Measurements from ENCODE around the gene KIR2DL4.
"Not testable (repeated sequence)": the region's sequence is repeated elsewhere in the genome, so short reads cannot be mapped to it uniquely, and the experiment has no call there.

KIR2DL4 gene

DNA sequence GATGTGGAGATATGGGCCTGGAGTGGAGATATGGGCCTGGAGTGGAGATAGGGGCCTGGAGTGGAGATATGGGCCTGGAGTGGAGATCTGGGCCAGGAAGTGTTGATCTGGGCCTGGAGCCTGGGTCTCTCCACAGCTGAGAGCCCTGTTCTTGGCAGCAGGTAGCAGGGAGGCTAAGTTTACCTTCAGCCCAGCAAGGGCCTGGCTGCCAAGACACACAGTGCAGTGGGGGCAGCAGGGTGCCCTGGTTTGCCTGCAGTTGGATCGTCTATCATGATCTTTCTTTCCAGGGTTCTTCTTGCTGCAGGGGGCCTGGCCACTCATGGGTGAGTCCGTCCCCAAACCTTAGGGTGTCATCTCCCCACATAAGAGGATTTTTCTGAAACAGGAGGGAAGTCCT, 47.5 kb downstream of the KIR2DL4 start:
- Histone ChIP-seq H3K4me1 (ENCODE audit: control extremely low read depth in 1 of 4, control insufficient read depth in 4 of 4, insufficient read depth in 4 of 4, low read length in 3 of 4) (peaks cover 0 to 10% (median 0%) of the 10 kb centered on the region in 4 experiments), H3K36me3 (ENCODE audit: control insufficient read depth in 4 of 4, insufficient read depth in 4 of 4, low read length in 3 of 4) (no peaks in the 10 kb centered on the region), H3K4me3 (ENCODE audit: control insufficient read depth in 1 of 7, extremely low read depth in 1 of 7, insufficient read depth in 4 of 7, low read depth in 2 of 7, low read length in 6 of 7) (no peak overlapping the region), H3K27me3 (replicated peaks in 2 of 5; ENCODE audit: control insufficient read depth in 4 of 5, insufficient read depth in 5 of 5, low read length in 4 of 5) (peaks cover 0 to 11% (median 0%) of the 10 kb centered on the region in 5 experiments), H3K27ac (ENCODE audit: insufficient read depth in 1 of 2, low read depth in 1 of 2, low read length in 2 of 2, poor library complexity in 1 of 2, severe bottlenecking in 2 of 2) (no peak overlapping the region), H3K9me3 (ENCODE audit: control extremely low read depth in 1 of 5, control insufficient read depth in 4 of 5, insufficient read depth in 2 of 5, low read depth in 1 of 5, low read length in 4 of 5) (no peaks in the 10 kb centered on the region)
- ChIA-PET POLR2A (no interaction called here), CTCF (no interaction called here)
- DNase-seq: no peak
- WGBS (ENCODE audit: insufficient coverage): 80% methylated on average over 1 of the region's 2 CpGs

DNA sequence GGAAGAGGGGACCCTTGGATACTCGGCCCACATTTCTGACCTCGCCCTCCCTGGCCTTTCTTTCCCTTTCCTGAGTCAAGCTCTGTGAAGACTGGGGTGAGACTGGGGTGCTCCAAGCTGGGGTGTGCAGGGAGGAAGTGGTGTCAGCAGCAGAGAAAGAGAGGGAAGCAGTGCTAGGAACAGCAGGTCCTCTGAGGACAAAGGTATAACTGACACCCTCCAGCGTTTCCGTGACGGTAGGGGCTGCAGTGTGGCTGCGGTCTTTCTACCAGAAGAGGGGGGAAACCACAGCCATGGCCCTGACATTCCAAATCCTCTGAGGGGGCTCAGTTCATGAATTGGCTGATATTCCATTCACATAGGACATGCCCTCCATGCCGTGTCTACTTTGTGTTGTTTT, 47.9 kb downstream of the KIR2DL4 start:
- 85% methylated on average over 5 of the region's 7 CpGs for WGBS (ENCODE audit: insufficient coverage)
- H3K4me3 ChIP-seq (ENCODE audit: control insufficient read depth in 1 of 7, extremely low read depth in 1 of 7, insufficient read depth in 4 of 7, low read depth in 2 of 7, low read length in 6 of 7): no peak overlapping the region
- POLR2A ChIA-PET: no interaction called here

DNA sequence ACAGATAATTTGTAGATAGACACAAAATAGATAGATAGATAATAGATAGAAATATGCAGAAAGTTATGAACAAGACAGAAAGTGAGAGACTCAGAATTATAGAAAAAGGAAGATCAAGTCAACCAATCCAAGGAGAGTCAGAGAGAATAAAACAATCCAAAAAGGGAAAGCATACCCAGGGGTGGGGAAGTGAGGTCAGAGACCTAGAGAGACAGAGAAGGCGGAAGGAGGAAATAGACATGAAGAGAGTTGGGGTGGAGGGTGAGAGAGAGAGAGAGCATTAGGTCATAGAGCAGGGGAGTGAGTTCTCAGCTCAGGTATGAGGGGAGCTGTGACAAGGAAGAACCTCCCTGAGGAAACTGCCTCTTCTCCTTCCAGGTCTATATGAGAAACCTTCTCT, 51.8 kb downstream of the KIR2DL4 start:
- H3K4me3 ChIP-seq (ENCODE audit: control insufficient read depth in 1 of 7, extremely low read depth in 1 of 7, insufficient read depth in 4 of 7, low read depth in 2 of 7, low read length in 6 of 7); POLR2A ChIA-PET; H3K4me1 ChIP-seq (ENCODE audit: control extremely low read depth in 1 of 4, control insufficient read depth in 4 of 4, insufficient read depth in 4 of 4, low read length in 3 of 4); H3K9me3 ChIP-seq (ENCODE audit: control extremely low read depth in 1 of 5, control insufficient read depth in 4 of 5, insufficient read depth in 2 of 5, low read depth in 1 of 5, low read length in 4 of 5); H3K36me3 ChIP-seq (ENCODE audit: control insufficient read depth in 4 of 4, insufficient read depth in 4 of 4, low read length in 3 of 4); H3K27ac ChIP-seq (ENCODE audit: insufficient read depth in 1 of 2, low read depth in 1 of 2, low read length in 2 of 2, poor library complexity in 1 of 2, severe bottlenecking in 2 of 2); CTCF ChIA-PET; DNase-seq: not testable (repeated sequence)
- peaks cover 0 to 17% (median 0%) of the 10 kb centered on the region in 5 experiments for H3K27me3 ChIP-seq (replicated peaks in 2 of 5; ENCODE audit: control insufficient read depth in 4 of 5, insufficient read depth in 5 of 5, low read length in 4 of 5)
- WGBS (ENCODE audit: insufficient coverage): no CpG with 5 or more reads among the region's 1 CpG

More for the DNA sequence above, 47.9 kb downstream of the KIR2DL4 start:
- H3K9me3 ChIP-seq (ENCODE audit: control extremely low read depth in 1 of 5, control insufficient read depth in 4 of 5, insufficient read depth in 2 of 5, low read depth in 1 of 5, low read length in 4 of 5): no peaks in the 10 kb centered on the region
- no peak overlapping the region for H3K27ac ChIP-seq (ENCODE audit: insufficient read depth in 1 of 2, low read depth in 1 of 2, low read length in 2 of 2, poor library complexity in 1 of 2, severe bottlenecking in 2 of 2)
- H3K27me3 ChIP-seq (replicated peaks in 2 of 5; ENCODE audit: control insufficient read depth in 4 of 5, insufficient read depth in 5 of 5, low read length in 4 of 5): peaks cover 0 to 11% (median 0%) of the 10 kb centered on the region in 5 experiments
- DNase-seq: peak in 2 of 3 donors; percentile 5 to 35
- H3K36me3 ChIP-seq (ENCODE audit: control insufficient read depth in 4 of 4, insufficient read depth in 4 of 4, low read length in 3 of 4): no peaks in the 10 kb centered on the region
- CTCF ChIA-PET: no interaction called here
- H3K4me1 ChIP-seq (ENCODE audit: control extremely low read depth in 1 of 4, control insufficient read depth in 4 of 4, insufficient read depth in 4 of 4, low read length in 3 of 4): peaks cover 0 to 10% (median 0%) of the 10 kb centered on the region in 4 experiments

DNA sequence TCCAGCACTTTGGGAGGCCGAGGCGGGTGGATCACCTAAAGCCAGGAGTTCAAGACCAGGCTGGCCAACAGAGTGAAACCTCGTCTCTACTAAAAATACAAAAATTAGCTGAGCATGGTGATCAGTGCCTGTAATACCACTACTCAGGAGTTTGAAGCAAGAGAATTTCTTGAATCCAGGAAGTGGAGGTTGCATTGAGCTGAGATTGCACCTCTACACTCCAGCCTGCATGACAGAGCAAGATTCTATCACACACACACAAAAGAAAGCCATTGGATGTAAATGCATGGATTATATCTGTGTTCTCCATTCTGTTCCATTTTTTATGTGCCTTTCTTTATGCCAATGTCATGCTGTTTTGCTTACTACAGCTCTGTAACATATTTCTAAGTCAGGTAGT, 55.1 kb downstream of the KIR2DL4 start:
- H3K4me3 ChIP-seq (ENCODE audit: control insufficient read depth in 1 of 7, extremely low read depth in 1 of 7, insufficient read depth in 4 of 7, low read depth in 2 of 7, low read length in 6 of 7); POLR2A ChIA-PET; H3K4me1 ChIP-seq (ENCODE audit: control extremely low read depth in 1 of 4, control insufficient read depth in 4 of 4, insufficient read depth in 4 of 4, low read length in 3 of 4); H3K9me3 ChIP-seq (ENCODE audit: control extremely low read depth in 1 of 5, control insufficient read depth in 4 of 5, insufficient read depth in 2 of 5, low read depth in 1 of 5, low read length in 4 of 5); H3K27ac ChIP-seq (ENCODE audit: insufficient read depth in 1 of 2, low read depth in 1 of 2, low read length in 2 of 2, poor library complexity in 1 of 2, severe bottlenecking in 2 of 2); CTCF ChIA-PET; H3K36me3 ChIP-seq (ENCODE audit: control insufficient read depth in 4 of 4, insufficient read depth in 4 of 4, low read length in 3 of 4); DNase-seq: not testable (repeated sequence)
- no CpG with 5 or more reads among the region's 3 CpGs for WGBS (ENCODE audit: insufficient coverage)
- H3K27me3 ChIP-seq (replicated peaks in 2 of 5; ENCODE audit: control insufficient read depth in 4 of 5, insufficient read depth in 5 of 5, low read length in 4 of 5): peaks cover 0 to 24% (median 0%) of the 10 kb centered on the region in 5 experiments

DNA sequence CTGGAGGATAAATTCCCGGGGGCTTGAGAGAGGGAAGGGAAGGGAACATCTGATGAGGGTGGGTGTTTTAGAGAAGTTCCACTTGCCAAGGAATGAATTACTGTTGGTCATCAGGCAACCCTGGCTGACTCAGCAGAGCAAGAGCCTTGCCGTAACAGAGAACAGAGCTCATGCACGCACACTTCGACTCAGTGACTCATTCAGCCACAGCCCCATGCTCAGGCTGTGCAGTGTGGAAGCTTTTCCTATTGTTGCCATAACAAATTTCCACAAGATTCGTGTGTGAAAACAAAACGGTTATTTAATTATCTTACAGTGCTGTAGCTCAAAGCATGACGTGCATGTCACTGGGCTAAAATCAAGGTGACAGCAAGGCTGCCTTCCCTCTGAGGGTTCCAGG, 56.0 kb downstream of the KIR2DL4 start:
- H3K36me3 ChIP-seq (ENCODE audit: control insufficient read depth in 4 of 4, insufficient read depth in 4 of 4, low read length in 3 of 4); H3K27ac ChIP-seq (ENCODE audit: insufficient read depth in 1 of 2, low read depth in 1 of 2, low read length in 2 of 2, poor library complexity in 1 of 2, severe bottlenecking in 2 of 2); H3K4me1 ChIP-seq (ENCODE audit: control extremely low read depth in 1 of 4, control insufficient read depth in 4 of 4, insufficient read depth in 4 of 4, low read length in 3 of 4); CTCF ChIA-PET; POLR2A ChIA-PET; H3K4me3 ChIP-seq (ENCODE audit: control insufficient read depth in 1 of 7, extremely low read depth in 1 of 7, insufficient read depth in 4 of 7, low read depth in 2 of 7, low read length in 6 of 7); H3K9me3 ChIP-seq (ENCODE audit: control extremely low read depth in 1 of 5, control insufficient read depth in 4 of 5, insufficient read depth in 2 of 5, low read depth in 1 of 5, low read length in 4 of 5): not testable (repeated sequence)
- DNase-seq: peak in 2 of 3 donors; percentile 55 to 75
- WGBS (ENCODE audit: insufficient coverage): 80% methylated on average over 4 of the region's 7 CpGs
- peaks cover 0 to 21% (median 0%) of the 10 kb centered on the region in 5 experiments for H3K27me3 ChIP-seq (replicated peaks in 2 of 5; ENCODE audit: control insufficient read depth in 4 of 5, insufficient read depth in 5 of 5, low read length in 4 of 5)

DNA sequence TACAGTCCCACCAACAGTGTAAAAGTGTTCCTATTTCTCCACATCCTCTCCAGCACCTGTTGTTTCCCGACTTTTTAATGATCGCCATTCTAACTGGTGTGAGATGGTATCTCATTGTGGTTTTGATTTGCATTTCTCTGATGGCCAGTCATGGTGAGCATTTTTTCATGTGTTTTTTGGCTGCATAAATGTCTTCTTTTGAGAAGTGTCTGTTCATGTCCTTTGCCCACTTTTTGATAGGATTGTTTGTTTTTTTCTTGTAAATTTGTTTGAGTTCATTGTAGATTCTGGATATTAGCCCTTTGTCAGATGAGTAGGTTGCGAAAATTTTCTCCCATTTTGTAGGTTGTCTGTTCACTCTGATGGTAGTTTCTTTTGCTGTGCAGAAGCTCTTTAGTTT, 60.0 kb downstream of the KIR2DL4 start:
- H3K36me3 ChIP-seq (ENCODE audit: control insufficient read depth in 4 of 4, insufficient read depth in 4 of 4, low read length in 3 of 4): not testable (repeated sequence)

More for the DNA sequence above, 60.0 kb downstream of the KIR2DL4 start:
- no CpG with 5 or more reads among the region's 3 CpGs for WGBS (ENCODE audit: insufficient coverage)
- H3K27ac ChIP-seq (ENCODE audit: insufficient read depth in 1 of 2, low read depth in 1 of 2, low read length in 2 of 2, poor library complexity in 1 of 2, severe bottlenecking in 2 of 2); H3K9me3 ChIP-seq (ENCODE audit: control extremely low read depth in 1 of 5, control insufficient read depth in 4 of 5, insufficient read depth in 2 of 5, low read depth in 1 of 5, low read length in 4 of 5); DNase-seq; CTCF ChIA-PET; POLR2A ChIA-PET; H3K4me3 ChIP-seq (ENCODE audit: control insufficient read depth in 1 of 7, extremely low read depth in 1 of 7, insufficient read depth in 4 of 7, low read depth in 2 of 7, low read length in 6 of 7); H3K4me1 ChIP-seq (ENCODE audit: control extremely low read depth in 1 of 4, control insufficient read depth in 4 of 4, insufficient read depth in 4 of 4, low read length in 3 of 4): not testable (repeated sequence)
- peaks cover 0 to 15% (median 0%) of the 10 kb centered on the region in 5 experiments for H3K27me3 ChIP-seq (replicated peaks in 2 of 5; ENCODE audit: control insufficient read depth in 4 of 5, insufficient read depth in 5 of 5, low read length in 4 of 5)

Data from common myeloid progenitor, CD34-positive (primary cell).